ENCODE results near the gene TPST2. TPM values are rescaled to one million over a fixed set of nuclear protein-coding genes. Genes with fewer than 3 reads are reported as not detected.

TPST2 gene
- total RNA-seq, 1 donor, result 25.0 TPM

- peak; percentile 18 for DNase-seq (ENCODE audit: low read depth)
- peak overlapping the region; percentile 84 for H3K4me3 ChIP-seq (ENCODE audit: low read depth, low read length)
- no peak for TF ChIP-seq CTCF (IDR thresholded peaks at IDR 0.05; ENCODE audit: insufficient read depth, low read depth, low read length)
These were observed 526 bp downstream of the TPST2 start for GRCh38 chr22:26589367-26589844.

- H3K4me3 ChIP-seq (ENCODE audit: low read depth, low read length), result peak overlapping the region; percentile 84
- no peak for DNase-seq (ENCODE audit: low read depth)
- no peak for TF ChIP-seq CTCF (IDR thresholded peaks at IDR 0.05; ENCODE audit: insufficient read depth, low read depth, low read length)
These were observed 1.1 kb downstream of the TPST2 start for GRCh38 chr22:26588729-26589366.

- no peak for DNase-seq (ENCODE audit: low read depth)
- no peak for TF ChIP-seq CTCF (IDR thresholded peaks at IDR 0.05; ENCODE audit: insufficient read depth, low read depth, low read length)
- H3K4me3 ChIP-seq (ENCODE audit: low read depth, low read length), result no peak overlapping the region
These were observed 1.8 kb downstream of the TPST2 start for GRCh38 chr22:26587991-26588613.

- no peak for TF ChIP-seq CTCF (IDR thresholded peaks at IDR 0.05; ENCODE audit: insufficient read depth, low read depth, low read length)
- peak; percentile 55 for DNase-seq (ENCODE audit: low read depth)
- H3K4me3 ChIP-seq (ENCODE audit: low read depth, low read length), result no peak overlapping the region
These were observed 3.2 kb downstream of the TPST2 start for GRCh38 chr22:26586556-26587325.

- TF ChIP-seq CTCF (IDR thresholded peaks at IDR 0.05; ENCODE audit: insufficient read depth, low read depth, low read length), result no peak
- peak; percentile 82 for DNase-seq (ENCODE audit: low read depth)
- H3K4me3 ChIP-seq (ENCODE audit: low read depth, low read length), result no peak overlapping the region
These were observed 4.7 kb downstream of the TPST2 start for GRCh38 chr22:26585104-26585790.

- no peak overlapping the region for H3K4me3 ChIP-seq (ENCODE audit: low read depth, low read length)
- TF ChIP-seq CTCF (IDR thresholded peaks at IDR 0.05; ENCODE audit: insufficient read depth, low read depth, low read length), result no peak
- no peak for DNase-seq (ENCODE audit: low read depth)
These were observed 5.9 kb downstream of the TPST2 start for GRCh38 chr22:26584010-26584409.
